Right atrium auricular region (tissue), 2 donors: ENCODE data around the gene HTR3A. TPM values are rescaled to one million over a fixed set of nuclear protein-coding genes. Genes with fewer than 3 reads are reported as not detected.

ENCODE experiments used
- DNase-seq: peaks from one replicate; pipeline ENCODE4 v3.0.0-alpha.2; 2019; ENCODE audit warnings: low spot score
- H3K27ac ChIP-seq, 2 donors: fragments of 200-600 bp; sonication (generic); 1 replicate in 1 of 2; 2 replicates in 1 of 2; pipeline ENCODE4 v1.5.1; 2016 to 2019
- H3K27me3 ChIP-seq, 2 donors: fragments of 200-600 bp; sonication (generic); one replicate each; pipeline versions ENCODE4 v1.5.1 to v1.6.0; 2017 to 2019
- H3K36me3 ChIP-seq: fragments of 200-600 bp; sonication (generic); one replicate; pipeline ENCODE4 v1.5.1; 2016
- H3K4me1 ChIP-seq, 2 donors: fragments of 200-600 bp; sonication (generic); one replicate each; pipeline versions ENCODE4 v1.5.1 to v1.6.0; 2017 to 2019
- H3K4me3 ChIP-seq, 2 donors: fragments of 200-600 bp; sonication (generic); 1 replicate in 1 of 2; 2 replicates in 1 of 2; pipeline ENCODE4 v1.5.1; 2017 to 2019; ENCODE audit warnings: mild to moderate bottlenecking in 1 of 2, moderate library complexity in 1 of 2
- H3K9me3 ChIP-seq, 2 donors: fragments of 200-600 bp; sonication (generic); one replicate each; pipeline ENCODE4 v1.5.1; 2019
- total RNA-seq, 2 donors: library from RNA; depleted of rRNA; stranded (reverse); fragments of >200 nt; gene quantifications; one replicate each; pipeline ENCODE4 v1.1.0, GENCODE V29; 2016
- TF ChIP-seq, protein P1 (sequence below), 2 donors: fragments of 200-600 bp; sonication (generic); IDR thresholded peaks; one replicate each; pipeline ENCODE4 v1.5.1; 2019; ENCODE audit warnings: antibody characterized with exemption in 2 of 2

Gene HTR3A
- total RNA-seq, 2 donors from 2014 or later, result 0.24 TPM; not detected in 1

DNA sequence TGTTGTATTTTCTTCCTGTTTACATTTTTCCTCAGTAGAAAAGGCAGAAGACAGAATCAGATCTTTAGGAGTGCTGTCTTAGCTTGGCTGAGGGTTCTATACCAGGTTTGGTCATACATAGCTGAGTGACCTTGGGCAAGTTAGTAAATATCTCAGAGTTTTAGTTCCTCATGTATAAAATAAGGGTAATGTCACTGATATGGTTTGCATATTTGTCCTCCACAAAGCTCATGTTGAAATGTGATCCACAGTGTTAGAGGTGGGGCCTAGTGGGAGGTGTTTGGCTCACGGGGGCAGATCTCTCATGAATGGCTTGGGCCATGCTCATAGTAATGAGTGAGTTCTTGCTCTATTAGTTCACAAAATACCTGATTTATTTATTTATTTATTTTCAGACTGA is 7.5 kb upstream of the HTR3A start:
- TF ChIP-seq, protein P1, sequence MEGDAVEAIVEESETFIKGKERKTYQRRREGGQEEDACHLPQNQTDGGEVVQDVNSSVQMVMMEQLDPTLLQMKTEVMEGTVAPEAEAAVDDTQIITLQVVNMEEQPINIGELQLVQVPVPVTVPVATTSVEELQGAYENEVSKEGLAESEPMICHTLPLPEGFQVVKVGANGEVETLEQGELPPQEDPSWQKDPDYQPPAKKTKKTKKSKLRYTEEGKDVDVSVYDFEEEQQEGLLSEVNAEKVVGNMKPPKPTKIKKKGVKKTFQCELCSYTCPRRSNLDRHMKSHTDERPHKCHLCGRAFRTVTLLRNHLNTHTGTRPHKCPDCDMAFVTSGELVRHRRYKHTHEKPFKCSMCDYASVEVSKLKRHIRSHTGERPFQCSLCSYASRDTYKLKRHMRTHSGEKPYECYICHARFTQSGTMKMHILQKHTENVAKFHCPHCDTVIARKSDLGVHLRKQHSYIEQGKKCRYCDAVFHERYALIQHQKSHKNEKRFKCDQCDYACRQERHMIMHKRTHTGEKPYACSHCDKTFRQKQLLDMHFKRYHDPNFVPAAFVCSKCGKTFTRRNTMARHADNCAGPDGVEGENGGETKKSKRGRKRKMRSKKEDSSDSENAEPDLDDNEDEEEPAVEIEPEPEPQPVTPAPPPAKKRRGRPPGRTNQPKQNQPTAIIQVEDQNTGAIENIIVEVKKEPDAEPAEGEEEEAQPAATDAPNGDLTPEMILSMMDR (IDR thresholded peaks at IDR 0.05), result no peak
- Histone ChIP-seq H3K36me3 (no peaks in the 10 kb centered on the region), H3K27me3 (no peaks in the 10 kb centered on the region), H3K27ac (no peak overlapping the region), H3K9me3 (no peaks in the 10 kb centered on the region), H3K4me1 (no peaks in the 10 kb centered on the region), H3K4me3 (no peak overlapping the region)
- DNase-seq, result no peak

DNA sequence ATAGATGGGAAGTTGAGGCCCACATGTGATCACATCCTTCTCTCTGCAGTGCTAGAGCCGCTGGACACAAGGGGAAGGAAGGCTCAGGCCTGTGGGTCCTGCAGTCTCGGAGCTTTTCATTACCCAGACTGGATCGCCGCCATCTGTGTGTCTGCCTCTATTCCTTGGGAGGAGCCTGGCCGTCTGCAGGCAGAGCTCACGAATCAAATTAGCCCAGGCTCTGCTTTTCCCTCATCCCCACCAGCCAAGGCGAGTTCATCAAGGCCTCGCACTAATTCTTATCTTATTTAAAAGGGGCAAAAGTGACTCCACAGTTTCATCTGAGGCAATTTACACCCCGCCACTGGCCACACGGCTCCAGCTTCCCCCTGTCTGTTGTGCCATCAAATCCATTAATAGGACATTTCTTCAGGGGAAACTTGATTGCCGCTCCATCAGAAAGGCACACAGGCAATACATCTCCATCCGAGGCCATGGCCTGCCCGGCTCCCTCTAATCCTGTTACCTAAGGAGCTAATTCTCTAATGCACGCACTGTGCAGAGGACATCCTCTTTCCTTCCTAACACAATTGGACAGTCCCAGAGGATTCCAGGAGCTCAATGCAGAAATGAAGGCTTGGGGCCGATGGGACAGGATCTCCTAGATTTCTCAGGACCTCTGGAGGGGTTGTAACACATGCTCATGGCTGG is 3.3 kb upstream of the HTR3A start:
- no peaks in the 10 kb centered on the region for H3K9me3 ChIP-seq
- no peaks in the 10 kb centered on the region for H3K27me3 ChIP-seq
- peaks cover 0 to 10% of the 10 kb centered on the region in 2 donors for H3K4me1 ChIP-seq
- no peak for DNase-seq
- H3K4me3 ChIP-seq, result no peak overlapping the region
- no peaks in the 10 kb centered on the region for H3K36me3 ChIP-seq
- TF ChIP-seq, protein P1 (IDR thresholded peaks at IDR 0.05), result no peak
- H3K27ac ChIP-seq, result no peak overlapping the region

DNA sequence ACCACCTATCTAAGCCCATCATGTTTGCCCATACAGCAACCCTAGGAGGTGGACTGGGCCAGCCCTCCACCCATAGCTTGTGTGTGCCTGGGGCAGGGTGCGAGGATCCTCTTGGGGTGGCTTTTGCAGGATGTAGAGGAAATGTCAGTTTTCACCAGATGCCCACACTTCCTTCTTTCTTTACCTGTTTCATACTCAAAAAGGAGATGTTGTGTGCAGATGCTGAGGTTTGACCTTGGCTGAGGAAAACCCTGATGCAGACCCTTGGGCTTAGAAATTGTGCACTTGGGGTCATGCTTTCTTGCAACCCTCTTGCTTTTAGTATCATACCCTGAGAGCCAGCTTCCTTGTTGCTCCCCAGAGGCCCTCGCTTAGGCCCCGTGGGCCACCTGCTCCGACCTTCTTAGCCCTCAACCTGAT is 2.2 kb downstream of the HTR3A start:
- Histone ChIP-seq H3K9me3 (no peaks in the 10 kb centered on the region), H3K4me3 (no peak overlapping the region), H3K4me1 (peaks cover 0 to 10% of the 10 kb centered on the region in 2 donors), H3K27ac (no peak overlapping the region), H3K36me3 (no peaks in the 10 kb centered on the region), H3K27me3 (no peaks in the 10 kb centered on the region)
- no peak for DNase-seq
- TF ChIP-seq, protein P1 (IDR thresholded peaks at IDR 0.05), result no peak

DNA sequence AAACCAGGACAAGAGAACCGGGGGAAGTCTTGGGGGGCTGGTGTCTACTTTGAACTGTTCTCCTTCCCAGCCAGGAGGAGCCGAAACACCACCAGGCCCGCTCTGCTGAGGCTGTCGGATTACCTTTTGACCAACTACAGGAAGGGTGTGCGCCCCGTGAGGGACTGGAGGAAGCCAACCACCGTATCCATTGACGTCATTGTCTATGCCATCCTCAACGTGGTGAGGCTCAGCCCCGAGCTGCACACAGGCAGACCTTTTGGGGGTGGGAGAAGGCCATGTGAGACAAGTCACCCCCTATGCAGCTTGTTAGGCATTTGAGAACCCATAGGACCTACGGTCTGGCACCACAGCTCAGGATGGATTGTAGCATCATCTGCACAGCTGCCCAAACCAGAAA is 2.8 kb downstream of the HTR3A start:
- no peak overlapping the region for H3K27ac ChIP-seq
- no peak for DNase-seq
- no peak overlapping the region for H3K4me3 ChIP-seq
- H3K4me1 ChIP-seq, result peaks cover 0 to 10% of the 10 kb centered on the region in 2 donors
- H3K9me3 ChIP-seq, result no peaks in the 10 kb centered on the region
- no peaks in the 10 kb centered on the region for H3K36me3 ChIP-seq
- no peaks in the 10 kb centered on the region for H3K27me3 ChIP-seq
- TF ChIP-seq, protein P1 (IDR thresholded peaks at IDR 0.05), result no peak

DNA sequence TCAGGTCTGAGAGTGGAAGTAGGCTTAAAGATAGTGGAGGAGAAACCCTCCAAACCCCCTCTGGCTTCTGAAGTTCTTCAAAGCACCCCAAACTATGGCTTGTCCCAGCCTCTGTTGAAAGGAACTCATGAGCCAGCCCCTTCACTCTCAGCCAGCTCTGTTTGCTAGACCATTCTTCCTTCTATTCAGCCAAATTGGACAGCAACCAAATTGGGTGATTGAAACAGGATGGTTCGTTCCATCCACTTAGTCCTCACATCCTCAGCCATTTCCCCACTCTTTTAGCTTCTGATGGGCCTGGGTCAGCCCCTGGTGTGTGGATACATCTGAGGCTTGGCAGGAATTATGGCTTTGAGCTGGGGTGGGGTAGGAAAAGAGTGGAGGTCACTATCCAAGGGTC is 4.5 kb downstream of the HTR3A start:
- peaks cover 0 to 10% of the 10 kb centered on the region in 2 donors for H3K4me1 ChIP-seq

More for the DNA sequence above, 4.5 kb downstream of the HTR3A start:
- Histone ChIP-seq H3K27me3 (no peaks in the 10 kb centered on the region), H3K4me3 (no peak overlapping the region), H3K36me3 (no peaks in the 10 kb centered on the region), H3K27ac (no peak overlapping the region), H3K9me3 (no peaks in the 10 kb centered on the region)
- TF ChIP-seq, protein P1 (IDR thresholded peaks at IDR 0.05), result no peak
- no peak for DNase-seq
